CD4-positive, alpha-beta T cell treated with Interleukin-21 for 1 hour (primary cell): ENCODE data around the gene PRR16.
"Not testable (repeated sequence)": the region's sequence is repeated elsewhere in the genome, so short reads cannot be mapped to it uniquely, and the experiment has no call there.

Experiments
- DNase-seq: peaks from one replicate; pipeline ENCODE4 v3.0.0-alpha.2; 2020

The PRR16 gene

GRCh38 chr5:120682851-120683250 lies 218.8 kb downstream of the PRR16 start:
- DNase-seq, result no peak

DNA sequence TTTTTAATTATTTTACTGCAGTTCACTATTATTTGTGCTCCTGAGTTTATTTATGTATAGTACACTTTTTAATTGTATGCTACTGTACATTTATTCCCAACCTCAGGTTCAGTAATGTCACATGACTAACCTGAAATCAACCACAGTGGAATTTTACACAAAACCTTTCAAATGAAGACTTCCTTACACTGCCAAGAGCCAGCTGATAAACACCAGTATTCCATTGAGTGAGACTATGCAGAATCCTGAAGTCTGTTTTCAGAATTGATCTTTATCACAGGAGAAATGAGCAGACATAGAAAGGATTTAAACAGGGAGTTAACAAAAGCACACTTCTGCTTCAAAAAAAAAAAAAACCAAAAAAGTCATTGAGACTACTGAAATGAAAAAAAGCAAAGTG lies 219.5 kb downstream of the PRR16 start:
- DNase-seq, result no peak

GRCh38 chr5:120684213-120684612 lies 220.1 kb downstream of the PRR16 start:
- no peak for DNase-seq

DNA sequence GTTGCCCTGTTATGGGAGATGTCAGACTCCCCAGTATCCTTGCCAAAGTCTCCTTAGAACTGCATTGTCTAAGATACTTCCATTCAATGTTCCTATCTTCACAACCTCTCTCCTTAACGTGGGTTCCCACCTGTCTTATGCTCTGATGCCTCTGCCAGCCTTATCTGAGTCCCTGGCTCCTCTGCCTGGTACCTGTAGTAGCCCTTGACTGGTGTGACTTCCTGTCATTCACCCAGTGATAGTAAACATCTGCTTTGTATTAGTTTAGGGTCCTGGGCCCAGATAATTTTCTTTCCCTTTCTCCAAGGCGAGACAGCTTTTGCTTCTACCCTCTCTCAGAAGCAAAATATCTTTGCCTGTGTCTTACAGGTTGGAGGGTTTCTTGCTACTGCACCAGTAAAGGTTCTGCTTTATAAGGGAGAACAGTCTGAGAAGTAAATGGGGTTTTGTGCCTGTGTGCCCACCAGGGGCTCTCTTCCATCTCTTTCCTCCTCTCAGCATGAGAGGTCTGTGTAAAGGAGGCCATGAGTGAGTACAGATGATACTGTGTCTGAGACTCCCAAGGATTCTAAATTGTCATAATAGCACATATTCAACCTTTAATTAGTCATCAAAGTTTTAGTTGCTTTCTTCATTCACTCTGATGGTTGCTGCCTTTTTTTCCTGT lies 220.8 kb downstream of the PRR16 start:
- no peak for DNase-seq

GRCh38 chr5:120690621-120691407 lies 226.7 kb downstream of the PRR16 start:
- no peak for DNase-seq

- no peak for DNase-seq
Measured at GRCh38 chr5:120692325-120692724, 228.2 kb downstream of the PRR16 start.

DNA sequence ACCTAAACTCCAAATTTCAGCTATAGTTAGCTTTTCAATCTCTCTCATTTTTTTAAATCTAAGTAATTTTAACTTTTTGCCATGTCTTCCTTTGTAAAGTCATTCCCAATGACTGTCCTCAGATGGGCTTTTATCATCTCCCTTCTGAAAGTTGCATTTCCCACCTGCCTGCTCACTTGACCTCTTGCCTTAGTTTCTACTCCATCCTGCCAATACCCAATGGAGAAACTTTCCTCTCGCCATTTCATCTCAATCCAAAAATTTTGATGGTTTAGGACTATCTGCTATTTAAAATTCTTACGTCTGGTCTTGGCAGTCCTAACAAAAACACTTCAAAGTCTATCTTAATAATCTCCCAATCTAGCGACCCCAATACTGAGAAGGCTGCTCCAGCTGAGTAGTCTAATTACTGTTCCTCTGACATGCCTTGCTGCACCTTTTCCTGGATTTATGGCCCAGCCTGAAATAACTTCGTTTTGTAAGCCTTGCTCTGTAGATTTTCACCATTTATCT lies 231.3 kb downstream of the PRR16 start:
- no peak for DNase-seq

- no peak for DNase-seq
Measured at GRCh38 chr5:120697147-120697546, 233.0 kb downstream of the PRR16 start.

DNA sequence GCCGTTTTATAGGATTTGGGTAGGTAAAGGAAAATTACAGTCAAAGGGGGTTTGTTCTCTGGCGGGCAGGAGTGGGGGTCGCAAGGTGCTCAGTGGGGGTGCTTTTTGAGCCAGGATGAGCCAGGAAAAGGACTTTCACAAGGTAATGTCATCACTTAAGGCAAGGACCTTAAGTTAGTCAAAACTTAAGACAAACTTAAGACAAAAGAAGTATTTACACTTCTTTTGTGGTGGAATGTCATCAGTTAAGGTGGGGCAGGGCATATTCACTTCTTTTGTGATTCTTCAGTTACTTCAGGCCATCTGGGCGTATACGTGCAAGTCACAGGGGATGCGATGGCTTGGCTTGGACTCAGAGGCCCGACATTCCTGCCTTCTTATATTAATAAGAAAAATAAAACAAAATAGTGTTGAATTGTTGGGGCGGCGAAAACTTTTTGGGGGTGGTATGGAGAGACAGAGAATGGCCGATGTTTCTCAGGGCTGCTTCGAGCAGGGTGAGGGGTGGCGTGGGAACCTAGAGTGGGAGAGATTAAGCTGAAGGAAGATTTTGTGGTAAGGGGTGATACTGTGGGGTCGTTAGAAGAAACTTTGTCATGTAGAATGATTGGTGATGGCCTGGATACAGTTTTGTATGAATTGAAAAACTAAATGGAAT lies 233.7 kb downstream of the PRR16 start:
- not testable (repeated sequence) for DNase-seq

DNA sequence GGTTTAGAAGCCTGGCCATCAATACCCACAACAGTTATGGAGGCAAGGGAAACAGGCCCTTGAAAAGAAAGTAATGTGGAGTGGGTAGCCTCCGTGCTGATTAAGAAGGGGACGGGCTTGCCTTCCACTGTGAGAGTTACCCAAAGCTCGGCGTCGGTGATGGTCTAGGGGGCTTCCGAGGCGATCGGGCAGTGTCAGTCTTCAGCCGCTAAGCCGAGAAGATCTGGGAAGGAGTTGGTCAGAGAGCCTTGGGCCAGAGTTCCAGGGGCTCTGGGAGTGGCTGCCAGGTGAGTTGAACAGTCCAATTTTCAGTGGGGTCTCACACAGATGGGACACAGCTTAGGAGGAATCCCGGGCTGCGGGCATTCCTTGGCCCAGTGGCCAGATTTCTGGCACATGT lies 236.6 kb downstream of the PRR16 start:
- not testable (repeated sequence) for DNase-seq

DNA sequence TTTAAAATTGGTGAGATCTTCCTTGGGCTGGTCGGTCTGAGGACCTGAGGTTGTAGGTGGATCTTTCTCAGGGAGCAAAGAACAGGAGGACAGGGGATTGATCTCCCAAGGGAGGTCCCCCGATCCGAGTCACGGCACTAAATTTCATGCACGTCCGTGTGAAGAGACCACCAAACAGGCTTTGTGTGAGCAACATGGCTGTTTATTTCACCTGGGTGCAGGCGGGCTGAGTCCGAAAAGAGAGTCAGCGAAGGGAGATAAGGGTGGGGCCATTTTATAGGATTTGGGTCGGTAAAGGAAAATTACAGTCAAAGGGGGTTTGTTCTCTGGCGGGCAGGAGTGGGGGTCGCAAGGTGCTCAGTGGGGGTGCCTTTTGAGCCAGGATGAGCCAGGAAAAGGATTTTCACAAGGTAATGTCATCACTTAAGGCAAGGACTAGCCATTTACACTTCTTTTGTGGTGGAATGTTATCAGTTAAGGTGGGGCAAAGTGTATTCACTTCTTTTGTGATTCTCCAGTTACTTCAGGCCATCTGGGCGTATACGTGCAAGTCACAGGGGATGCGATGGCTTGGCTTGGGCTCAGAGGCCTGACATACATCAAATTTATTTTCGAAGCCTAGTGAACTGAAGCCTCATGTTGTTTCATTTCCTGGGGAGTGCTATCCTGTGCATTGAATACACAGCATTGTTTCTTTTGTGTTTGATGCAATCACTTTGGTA lies 238.9 kb downstream of the PRR16 start:
- not testable (repeated sequence) for DNase-seq

DNA sequence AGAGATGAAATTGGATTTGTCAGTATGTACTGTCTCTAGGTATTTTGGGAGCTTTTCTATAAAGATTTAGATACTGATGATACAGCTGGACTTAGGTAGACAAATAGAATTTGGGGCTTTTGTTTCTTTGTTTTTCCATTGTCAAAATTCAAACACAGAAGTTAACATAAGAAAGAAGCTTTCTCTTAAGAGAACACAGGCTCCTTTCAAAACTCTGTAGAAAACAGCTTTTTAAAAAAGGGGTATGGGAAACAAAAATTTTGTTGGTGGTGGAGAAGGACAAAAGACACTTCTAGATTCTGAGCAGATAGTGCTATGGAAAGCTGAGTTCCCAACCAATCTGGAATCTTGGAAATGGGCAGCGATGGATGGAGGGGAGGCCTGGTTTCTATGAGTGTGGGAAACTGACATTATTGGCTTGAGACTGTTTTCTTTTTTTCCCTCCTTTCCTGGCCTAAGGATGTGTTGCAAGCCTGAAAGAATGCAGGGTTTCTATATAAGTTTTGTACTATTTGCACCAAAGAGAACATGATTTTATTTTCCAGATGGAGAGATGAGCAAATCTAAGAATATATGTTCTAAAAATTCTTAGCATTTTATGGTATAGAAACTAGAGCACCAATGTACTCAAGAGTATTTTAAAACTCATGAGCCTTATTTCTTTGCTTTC lies 240.0 kb downstream of the PRR16 start:
- no peak for DNase-seq

GRCh38 chr5:120706877-120707276 lies 242.8 kb downstream of the PRR16 start:
- DNase-seq, result no peak

DNA sequence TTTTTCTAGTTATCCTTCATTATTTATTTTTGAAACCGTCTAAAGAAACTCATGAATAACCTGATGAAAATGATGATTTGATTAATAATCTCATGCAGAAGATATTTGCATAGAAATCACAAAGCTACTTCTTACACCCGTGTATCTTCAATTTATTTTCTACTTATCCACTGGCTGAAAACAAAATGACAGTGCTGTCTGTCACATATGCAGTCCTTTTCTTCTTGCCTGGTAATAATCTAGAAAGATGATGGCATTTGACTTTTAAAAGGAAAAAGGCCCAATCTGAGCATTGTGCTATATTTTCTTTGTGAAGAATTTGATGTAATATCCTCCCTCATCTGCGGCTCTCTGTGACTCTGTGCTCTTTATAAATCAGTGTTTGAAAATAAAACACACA lies 253.3 kb downstream of the PRR16 start:
- DNase-seq, result no peak

DNA sequence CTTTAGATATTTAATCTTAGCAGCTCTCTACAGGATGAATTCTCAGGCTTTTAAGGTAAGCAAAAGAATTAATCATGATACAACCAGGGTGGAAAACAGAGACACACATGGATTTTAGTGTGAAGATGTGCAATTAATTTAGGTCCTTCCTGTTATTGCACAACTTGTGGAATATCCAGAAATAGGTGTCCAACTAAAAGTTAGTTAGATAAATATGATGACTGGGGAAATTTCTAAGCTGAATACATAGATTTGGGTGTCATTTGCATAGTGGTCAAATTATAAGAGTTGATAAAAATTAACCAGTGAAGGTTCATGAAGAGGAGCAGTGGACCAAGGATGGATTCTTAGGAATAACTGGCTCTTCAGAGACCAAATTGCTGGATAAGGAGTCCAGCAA lies 266.1 kb downstream of the PRR16 start:
- no peak for DNase-seq

DNA sequence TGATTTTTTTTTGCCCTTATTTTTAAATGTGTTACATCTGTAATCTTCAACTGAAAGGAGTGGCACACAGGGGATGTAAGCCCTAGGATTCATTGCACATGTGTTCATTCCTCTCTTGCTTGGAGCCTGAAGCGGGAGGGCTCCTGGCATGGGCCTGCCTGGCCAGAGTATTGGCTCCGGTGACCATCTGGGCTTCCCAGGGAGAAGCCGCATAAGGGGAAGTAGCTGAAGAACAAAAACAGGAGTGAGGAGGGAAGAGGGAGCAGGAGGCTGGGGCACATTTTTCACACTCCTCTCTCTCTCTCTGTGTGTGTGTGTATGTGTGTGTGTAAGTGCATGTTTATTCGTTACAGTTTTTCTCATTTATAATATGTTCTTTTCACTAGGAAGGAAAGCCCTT lies 269.9 kb downstream of the PRR16 start:
- DNase-seq, result no peak

GRCh38 chr5:120735076-120735475 lies 271.0 kb downstream of the PRR16 start:
- DNase-seq, result no peak
